ENCODE results near the gene PRR14L.
A peak's percentile ranks its signal among the peaks of the same experiment; 100 is the strongest.

Gene PRR14L

GRCh38 chr22:31736458-31736857 lies 13.5 kb downstream of the PRR14L start:
- TF ChIP-seq, protein P1, sequence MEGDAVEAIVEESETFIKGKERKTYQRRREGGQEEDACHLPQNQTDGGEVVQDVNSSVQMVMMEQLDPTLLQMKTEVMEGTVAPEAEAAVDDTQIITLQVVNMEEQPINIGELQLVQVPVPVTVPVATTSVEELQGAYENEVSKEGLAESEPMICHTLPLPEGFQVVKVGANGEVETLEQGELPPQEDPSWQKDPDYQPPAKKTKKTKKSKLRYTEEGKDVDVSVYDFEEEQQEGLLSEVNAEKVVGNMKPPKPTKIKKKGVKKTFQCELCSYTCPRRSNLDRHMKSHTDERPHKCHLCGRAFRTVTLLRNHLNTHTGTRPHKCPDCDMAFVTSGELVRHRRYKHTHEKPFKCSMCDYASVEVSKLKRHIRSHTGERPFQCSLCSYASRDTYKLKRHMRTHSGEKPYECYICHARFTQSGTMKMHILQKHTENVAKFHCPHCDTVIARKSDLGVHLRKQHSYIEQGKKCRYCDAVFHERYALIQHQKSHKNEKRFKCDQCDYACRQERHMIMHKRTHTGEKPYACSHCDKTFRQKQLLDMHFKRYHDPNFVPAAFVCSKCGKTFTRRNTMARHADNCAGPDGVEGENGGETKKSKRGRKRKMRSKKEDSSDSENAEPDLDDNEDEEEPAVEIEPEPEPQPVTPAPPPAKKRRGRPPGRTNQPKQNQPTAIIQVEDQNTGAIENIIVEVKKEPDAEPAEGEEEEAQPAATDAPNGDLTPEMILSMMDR (IDR thresholded peaks at IDR 0.05), result no peak

DNA sequence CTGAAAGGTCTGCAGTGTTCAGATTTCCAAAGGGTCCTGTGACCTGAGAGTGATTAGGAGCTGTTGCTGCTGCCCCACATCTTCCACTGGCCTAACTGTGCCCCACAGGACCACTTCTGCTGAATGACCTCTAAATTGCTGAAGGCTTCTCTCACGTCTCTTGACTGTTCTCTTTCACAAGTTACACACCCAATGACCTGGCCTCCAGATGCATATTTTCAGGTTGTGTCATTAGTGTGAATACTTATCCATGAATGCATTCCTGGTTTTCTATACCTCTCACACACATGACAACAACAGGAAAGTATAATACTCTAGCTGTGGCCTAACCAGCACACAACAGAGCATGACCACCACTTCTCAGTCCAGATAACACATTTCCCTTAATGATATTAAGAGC lies 15.4 kb downstream of the PRR14L start:
- TF ChIP-seq, protein P1 (IDR thresholded peaks at IDR 0.05), result no peak

DNA sequence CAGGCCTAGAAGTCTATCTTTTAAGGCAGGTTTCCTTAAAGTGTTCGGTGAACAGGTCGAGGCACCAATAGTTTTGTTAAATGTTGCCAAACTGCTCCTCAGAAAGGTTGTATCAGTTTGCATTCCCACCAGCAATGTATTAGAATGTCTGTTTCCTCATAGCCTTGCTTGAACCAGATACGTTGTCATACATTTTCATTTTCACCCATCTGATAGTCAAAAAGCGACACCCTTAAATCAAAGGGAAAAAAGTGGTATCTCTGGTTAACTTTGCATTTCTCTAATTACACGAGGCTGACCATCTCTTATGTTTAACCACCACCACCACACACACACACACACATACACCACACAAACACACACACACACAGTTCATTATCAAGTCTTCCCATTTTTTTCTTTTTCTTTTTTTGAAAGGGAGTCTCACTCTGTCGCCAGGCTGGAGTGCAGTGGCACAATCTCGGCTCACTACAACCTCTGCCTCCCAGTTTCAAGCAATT lies 16.3 kb downstream of the PRR14L start:
- TF ChIP-seq, protein P1 (IDR thresholded peaks at IDR 0.05), result no peak

GRCh38 chr22:31732089-31732829 lies 17.7 kb downstream of the PRR14L start:
- TF ChIP-seq, protein P1 (IDR thresholded peaks at IDR 0.05), result no peak

DNA sequence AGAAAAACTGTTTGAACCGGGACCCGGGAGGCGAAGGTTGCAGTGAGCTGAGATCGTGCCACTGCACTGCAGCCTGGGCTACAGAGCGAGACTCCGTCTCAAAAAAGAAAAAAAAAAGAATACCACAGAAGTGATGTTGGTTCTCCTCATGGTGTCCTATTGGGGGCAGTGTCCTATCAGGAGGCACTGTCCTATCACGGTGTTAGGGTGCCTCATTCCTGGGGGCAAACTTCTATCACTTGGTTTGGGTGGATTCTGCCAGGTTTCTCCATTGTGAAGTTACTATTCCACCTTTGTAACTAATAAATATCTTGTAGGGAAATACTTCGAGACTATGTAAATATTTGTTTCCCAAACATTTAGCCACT lies 19.6 kb downstream of the PRR14L start:
- TF ChIP-seq, protein P1 (IDR thresholded peaks at IDR 0.05), result peak; percentile 18; the same call in 1 of the 2 replicates

GRCh38 chr22:31728857-31729256 lies 21.1 kb downstream of the PRR14L start:
- TF ChIP-seq, protein P1 (IDR thresholded peaks at IDR 0.05), result no peak

- TF ChIP-seq, protein P1 (IDR thresholded peaks at IDR 0.05), result no peak
Measured at GRCh38 chr22:31726692-31727091, 23.2 kb downstream of the PRR14L start.

Measured in LNCAP (cell line).